Measurements from ENCODE around the gene REG1B. TPM values are rescaled to one million over a fixed set of nuclear protein-coding genes. Genes with fewer than 3 reads are reported as not detected.
"Not testable (repeated sequence)": the region's sequence is repeated elsewhere in the genome, so short reads cannot be mapped to it uniquely, and the experiment has no call there.

Gene REG1B
- polyA plus RNA-seq, 4 donors, result not detected

GRCh38 chr2:79085382-79085781 is 2.4 kb downstream of the REG1B start:
- DNase-seq (ENCODE audit: low read depth in 4 of 4, low spot score in 2 of 4), result no peak

DNA sequence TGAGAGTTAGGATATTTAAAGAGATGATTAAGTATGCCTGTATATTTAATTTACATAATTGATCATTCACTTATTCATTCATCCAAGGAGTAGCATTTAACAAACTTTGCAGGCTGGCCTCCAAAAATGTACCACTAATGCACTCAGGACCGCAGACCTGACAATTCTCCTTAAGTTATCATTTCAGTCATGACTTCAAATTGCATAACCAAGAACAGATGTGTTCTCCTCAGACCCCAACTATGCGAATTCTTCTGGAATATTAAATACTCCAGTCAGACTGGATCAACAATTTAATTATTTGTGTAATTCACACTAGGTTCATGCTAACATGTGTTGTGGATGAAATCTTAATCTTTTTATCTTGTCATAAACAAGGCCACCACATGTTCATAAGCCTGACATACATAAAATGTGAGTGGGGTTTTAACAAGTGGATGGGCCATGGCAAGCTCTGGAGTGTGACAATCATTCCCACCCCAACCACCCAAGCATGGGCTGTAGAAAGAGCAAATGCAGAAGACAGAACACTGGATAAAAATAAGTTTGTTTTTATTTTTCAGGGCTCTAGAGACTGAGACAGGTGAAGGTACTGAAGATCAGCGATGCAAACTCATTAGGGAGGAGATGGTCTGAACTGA is 3.2 kb downstream of the REG1B start:
- DNase-seq (ENCODE audit: low read depth in 4 of 4, low spot score in 2 of 4), result no peak

DNA sequence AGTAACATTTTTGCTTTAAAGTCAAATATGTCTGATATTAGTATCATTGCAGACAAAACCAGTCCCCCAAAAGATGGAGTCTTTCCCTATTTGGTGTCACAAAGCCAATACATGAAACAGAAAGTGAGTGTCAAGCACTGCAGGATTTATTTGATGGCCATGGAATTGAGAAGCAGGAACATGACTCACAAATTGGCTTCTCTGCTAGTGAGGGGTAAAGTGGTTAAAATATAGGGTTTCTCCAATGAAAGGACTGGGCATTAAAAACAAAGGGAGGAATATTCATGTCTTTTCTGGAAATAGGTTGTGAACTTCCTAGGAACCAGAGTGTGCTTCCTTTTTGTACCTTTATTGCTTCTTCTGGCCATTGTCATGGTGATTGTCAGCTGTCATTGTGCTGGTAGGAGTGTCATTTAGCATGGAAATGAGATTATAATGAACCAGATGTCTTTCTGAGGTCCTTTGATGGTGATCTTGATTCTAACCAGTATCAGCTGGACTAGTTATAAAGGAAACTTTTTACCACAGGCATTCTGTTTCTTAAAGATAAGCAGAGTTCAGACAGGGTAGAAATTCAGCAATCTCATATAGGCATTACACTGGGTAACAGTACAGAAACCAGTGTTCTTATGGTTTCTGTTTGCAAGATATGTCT is 4.1 kb downstream of the REG1B start:
- no peak for DNase-seq (ENCODE audit: low read depth in 4 of 4, low spot score in 2 of 4)

- no peak for DNase-seq (ENCODE audit: low read depth in 4 of 4, low spot score in 2 of 4)
Observed at GRCh38 chr2:79082987-79083386, 4.8 kb downstream of the REG1B start.

DNA sequence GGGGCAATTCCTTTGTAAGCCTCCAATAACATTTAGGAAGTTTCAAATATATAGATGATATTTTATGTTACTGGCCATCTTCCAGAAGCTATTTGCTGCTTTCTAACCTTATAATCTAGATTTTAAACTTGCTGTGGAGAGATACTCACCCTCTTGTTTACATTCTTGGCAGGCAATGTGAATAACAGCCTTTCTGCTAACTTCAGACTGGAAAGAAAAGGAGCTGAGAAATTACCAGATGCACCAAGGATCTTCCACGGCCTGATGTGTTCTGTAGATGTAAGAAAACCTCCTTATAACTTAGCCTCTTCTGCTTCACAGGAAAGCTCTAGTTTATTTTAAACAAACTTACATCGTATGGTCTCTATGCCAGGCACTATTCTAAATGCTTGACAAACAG is 16.7 kb downstream of the REG1B start:
- DNase-seq (ENCODE audit: low read depth in 4 of 4, low spot score in 2 of 4), result no peak

- no peak for DNase-seq (ENCODE audit: low read depth in 4 of 4, low spot score in 2 of 4)
Observed at GRCh38 chr2:79065201-79065600, 22.6 kb downstream of the REG1B start.

GRCh38 chr2:79054769-79055168 is 33.0 kb downstream of the REG1B start:
- not testable (repeated sequence) for DNase-seq (ENCODE audit: low read depth in 4 of 4, low spot score in 2 of 4)

GRCh38 chr2:79053486-79053885 is 34.3 kb downstream of the REG1B start:
- not testable (repeated sequence) for DNase-seq (ENCODE audit: low read depth in 4 of 4, low spot score in 2 of 4)

DNA sequence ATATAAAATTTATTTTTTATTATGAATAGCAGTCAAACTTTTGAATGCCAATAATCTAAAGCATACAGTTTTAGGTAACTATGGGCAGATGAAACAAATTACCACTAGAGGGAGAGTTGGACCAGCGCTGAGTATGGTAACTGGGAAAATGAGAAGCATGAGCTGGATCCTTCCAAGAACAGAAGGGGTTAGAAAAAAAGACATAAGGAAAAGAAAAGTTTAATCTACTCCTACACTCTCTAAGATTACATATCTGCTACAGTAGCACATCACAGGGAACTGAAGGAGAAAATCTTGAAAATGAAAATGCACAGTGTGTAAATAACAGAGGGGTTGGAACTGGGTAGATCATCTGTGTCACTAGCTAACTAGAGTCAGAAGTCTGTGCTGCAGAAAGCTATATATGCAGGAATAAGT is 46.8 kb downstream of the REG1B start:
- DNase-seq (ENCODE audit: low read depth in 4 of 4, low spot score in 2 of 4), result peak in 3 of 4 donors; percentile 3 to 9 (median 3)

DNA sequence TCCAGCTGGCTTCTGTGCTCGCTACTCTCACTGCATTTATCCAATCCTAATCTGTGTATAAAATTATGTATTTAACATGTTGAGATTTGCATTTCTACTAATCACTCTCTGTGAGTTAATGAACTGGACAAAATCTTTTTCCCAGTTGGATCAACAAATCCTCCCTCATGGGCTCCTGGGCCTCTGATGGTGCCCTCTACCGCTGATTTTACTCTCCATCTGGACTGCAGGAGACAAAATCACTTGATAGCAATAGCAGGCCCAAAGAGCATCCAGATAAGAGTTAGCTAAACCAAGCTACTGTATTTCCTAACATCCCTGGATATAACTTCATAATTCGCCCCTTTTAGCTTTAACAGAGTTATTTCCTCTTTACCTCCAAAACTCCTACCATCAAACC is 47.8 kb downstream of the REG1B start:
- no peak for DNase-seq (ENCODE audit: low read depth in 4 of 4, low spot score in 2 of 4)

Other genes starting within 250 kb of the REG1B start
- gene REG3G, start 62.3 kb downstream of the REG1B start, polyA plus RNA-seq (ENCODE audit: insufficient read length in 4 of 4), result not detected
- gene REG1A, start 32.5 kb upstream of the REG1B start, polyA plus RNA-seq (ENCODE audit: insufficient read length in 4 of 4), result not detected
- not detected for gene REG3A, start 71.8 kb upstream of the REG1B start, polyA plus RNA-seq (ENCODE audit: insufficient read length in 4 of 4)

Measured in left renal cortex interstitium (tissue), 4 donors.